HEK293 (cell line): ENCODE measurements around the gene COL5A3.
A peak's percentile ranks its signal among the peaks of the same experiment; 100 is the strongest.

ENCODE experiments used
- CTCF ChIP-seq: fragments of 450-650 bp; formaldehyde crosslinking; IDR thresholded peaks from 2 replicates; pipeline ENCODE4 v1.5.1; 2016; ENCODE audit warnings: missing biosample characterization, missing genetic modification characterization
- ELK4 ChIP-seq: IDR thresholded peaks from 2 replicates; pipeline ENCODE4 v1.6.1; 2011; ENCODE audit warnings: mild to moderate bottlenecking, low read depth, low read length, borderline replicate concordance
- REST ChIP-seq: fragments of 450-650 bp; formaldehyde crosslinking; IDR thresholded peaks from 2 replicates; pipeline ENCODE4 v1.5.1; 2016; ENCODE audit warnings: missing biosample characterization, missing genetic modification characterization
- ZNF175 ChIP-seq: fragments of 450-650 bp; formaldehyde crosslinking; IDR thresholded peaks from 2 replicates; pipeline ENCODE4 v1.5.1; 2016; ENCODE audit warnings: missing biosample characterization, missing genetic modification characterization
- ZNF223 ChIP-seq: fragments of 450-650 bp; formaldehyde crosslinking; IDR thresholded peaks from 2 replicates; pipeline ENCODE4 v1.5.1; 2016; ENCODE audit warnings: missing biosample characterization, missing genetic modification characterization
- ZNF239 ChIP-seq: fragments of 450-650 bp; formaldehyde crosslinking; IDR thresholded peaks from 2 replicates; pipeline ENCODE4 v1.5.1; 2016; ENCODE audit warnings: missing biosample characterization, missing genetic modification characterization
- ZNF274 ChIP-seq, 2 experiments: fragments of 200-500 bp in 1 of 2; fragments of 450-650 bp in 1 of 2; sonication (Bioruptor generic) in 1 of 2; formaldehyde crosslinking in 1 of 2; IDR thresholded peaks; 2 replicates each; pipeline versions ENCODE4 v1.5.1 to v1.6.1; 2014 to 2016; ENCODE audit warnings: borderline replicate concordance in 1 of 2, inconsistent platforms in 1 of 2, low read length in 1 of 2, missing biosample characterization in 1 of 2, missing genetic modification characterization in 1 of 2
- ZNF426 ChIP-seq: fragments of 450-650 bp; formaldehyde crosslinking; IDR thresholded peaks from 2 replicates; pipeline ENCODE4 v1.5.1; 2017; ENCODE audit warnings: missing biosample characterization, missing genetic modification characterization, mild to moderate bottlenecking, inconsistent platforms, moderate library complexity

- TF ChIP-seq ZNF274 (IDR thresholded peaks at IDR 0.05; ENCODE audit: low read length) (no peak), ZNF274 (tag by site-specific recombination; IDR thresholded peaks at IDR 0.05; ENCODE audit: borderline replicate concordance) (no peak), ZNF239 (tag by site-specific recombination) (no peak), CTCF (tag by site-specific recombination) (no peak), REST (tag by site-specific recombination) (peak; percentile 93), ZNF426 (tag by site-specific recombination) (no peak), ELK4 (no peak), ZNF223 (tag by site-specific recombination) (no peak), ZNF175 (tag by site-specific recombination) (no peak)
Observed at GRCh38 chr19:9939301-9939913, 70.9 kb downstream of the COL5A3 start.
